ENCODE data around the gene CDIPT.
"Not testable (repeated sequence)": the region's sequence is repeated elsewhere in the genome, so short reads cannot be mapped to it uniquely, and the experiment has no call there.

CDIPT gene

GRCh38 chr16:29894352-29894751 is 31.3 kb upstream of the CDIPT start:
- no peak for DNase-seq

DNA sequence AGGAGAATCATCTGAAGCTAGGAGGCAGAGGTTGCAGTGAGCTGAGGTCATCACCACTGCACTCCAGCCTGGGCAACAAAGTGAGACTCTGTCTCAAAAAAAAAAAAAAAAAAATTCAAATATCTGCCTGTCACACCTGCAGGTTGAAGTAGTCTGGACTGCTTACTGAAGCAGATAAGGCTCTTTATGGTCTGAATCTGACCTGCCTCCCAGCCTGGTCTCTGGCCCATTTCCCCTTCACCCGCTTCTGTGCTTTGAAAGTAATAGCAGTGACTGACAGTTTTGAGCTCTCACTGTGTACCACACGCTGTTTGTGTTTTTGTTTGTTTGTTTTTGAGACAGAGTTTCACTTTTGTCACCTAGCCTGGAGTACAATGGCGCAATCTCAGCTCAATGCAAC is 30.5 kb upstream of the CDIPT start:
- DNase-seq, result no peak

DNA sequence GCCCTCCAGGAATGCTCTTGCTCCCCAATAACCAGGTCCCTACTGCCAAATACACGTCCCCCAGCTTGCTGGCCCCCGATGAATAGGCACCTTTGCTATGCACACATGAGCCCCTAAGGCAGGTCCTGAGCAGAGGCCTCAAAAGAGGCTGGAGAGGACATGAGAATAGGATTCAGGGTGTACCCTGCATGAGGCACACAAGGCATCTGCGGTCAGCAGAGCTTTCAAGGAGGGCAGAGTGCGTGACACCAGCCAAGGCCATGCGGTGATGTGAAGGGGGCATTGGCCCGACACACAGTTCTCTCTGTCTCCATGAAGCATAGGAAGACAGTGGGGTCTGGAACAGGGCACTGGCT is 29.4 kb upstream of the CDIPT start:
- no peak for DNase-seq

DNA sequence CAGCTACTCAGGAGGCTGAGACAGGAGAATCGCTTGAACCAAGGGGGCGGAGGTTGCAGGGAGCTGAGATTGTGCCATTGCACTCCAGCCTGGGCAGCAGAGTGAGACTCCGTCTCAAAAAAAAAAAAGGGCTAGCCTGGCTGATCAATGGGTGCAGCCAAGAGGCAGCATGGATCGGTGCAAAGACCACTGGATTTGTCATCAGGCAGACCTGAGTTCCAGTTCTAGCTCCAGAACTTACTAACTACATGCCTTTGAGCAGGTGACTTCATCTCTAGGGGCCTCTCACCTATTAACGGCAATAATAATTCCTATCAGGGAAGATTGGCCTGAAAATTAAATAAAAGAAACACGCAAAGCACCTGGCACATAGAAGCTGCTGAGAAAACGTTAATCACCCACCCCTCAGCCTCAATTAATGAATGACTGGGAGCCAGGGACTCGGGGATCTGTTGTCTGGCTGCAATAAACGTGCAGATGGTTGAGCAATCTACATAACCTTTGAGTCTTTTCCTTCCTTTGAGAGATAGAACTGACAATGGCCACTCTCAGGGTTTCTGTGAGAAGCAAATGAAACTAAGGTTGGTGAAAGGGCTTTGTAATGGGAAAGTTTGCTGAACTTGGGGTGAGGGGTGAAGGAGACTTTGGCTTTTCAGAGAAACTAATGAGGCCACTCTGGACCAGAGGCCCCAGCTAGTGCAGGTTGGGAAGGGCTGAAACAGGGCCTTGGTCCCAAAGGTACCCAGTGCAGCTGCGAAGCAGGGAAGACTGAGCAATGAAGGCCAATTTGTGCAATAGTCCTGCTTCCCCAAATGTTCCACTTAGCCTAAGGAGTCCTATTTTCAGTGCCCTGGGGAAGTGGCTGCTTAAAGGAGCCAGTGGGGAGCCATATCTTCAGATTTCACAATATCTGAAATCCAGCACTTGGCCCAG is 28.8 kb upstream of the CDIPT start:
- DNase-seq, result no peak

DNA sequence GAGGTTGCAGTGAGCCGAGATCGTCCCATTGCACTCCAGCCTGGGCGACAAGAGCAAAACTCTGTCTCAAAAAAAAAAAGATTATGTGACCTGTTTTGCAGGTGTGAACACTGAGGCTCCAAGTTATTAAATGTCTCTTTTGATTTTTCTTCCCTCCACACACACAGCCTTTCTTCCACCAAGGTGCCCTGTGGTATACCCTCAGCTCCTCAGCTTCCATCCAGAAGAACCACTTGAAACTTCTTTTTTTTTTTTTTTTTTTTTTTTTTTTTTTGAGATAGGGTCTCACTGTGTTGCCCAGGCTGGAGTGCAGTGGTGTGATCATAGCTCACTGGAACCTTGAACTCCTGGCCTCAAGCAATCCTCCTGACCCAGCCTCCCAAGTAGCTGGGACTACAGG is 26.3 kb upstream of the CDIPT start:
- DNase-seq, result not testable (repeated sequence)

DNA sequence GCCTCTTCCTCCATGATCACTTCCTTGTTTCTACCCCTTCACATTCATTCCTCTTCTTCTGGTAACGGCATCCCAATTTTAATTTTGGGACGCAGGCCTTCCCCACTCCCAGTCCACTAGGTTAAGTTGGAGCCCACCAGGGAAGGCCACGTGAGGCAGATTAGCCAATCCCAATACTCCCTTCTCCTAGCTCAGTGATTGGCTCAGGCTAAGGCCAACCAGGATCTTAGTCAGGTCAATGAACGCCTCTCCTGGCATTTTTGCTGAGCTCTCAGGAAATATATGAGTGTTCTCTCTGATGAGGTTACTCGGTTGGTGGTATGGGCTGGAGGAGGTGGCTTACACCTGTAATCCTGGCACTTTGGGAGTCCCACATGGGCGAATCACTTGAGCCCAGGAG is 21.0 kb upstream of the CDIPT start:
- no peak for DNase-seq

DNA sequence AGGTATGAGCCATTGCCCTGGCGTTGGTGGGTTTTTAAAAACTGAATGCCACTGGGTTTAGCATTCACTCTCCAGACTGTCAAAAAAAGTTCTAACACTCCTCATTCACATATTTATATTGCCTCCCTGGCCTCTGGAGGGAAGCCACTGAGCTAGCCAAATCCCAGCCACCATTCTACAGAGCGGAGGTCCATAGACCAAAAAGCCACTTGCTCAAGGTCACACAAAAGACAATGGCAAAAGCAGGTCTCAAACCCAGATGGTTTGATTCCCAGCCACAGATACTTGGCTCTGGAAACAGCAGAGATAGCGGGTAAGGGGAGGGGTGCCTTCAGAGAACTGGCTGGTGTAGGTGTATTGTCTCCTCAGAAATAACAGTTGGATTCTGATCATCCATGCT is 18.0 kb upstream of the CDIPT start:
- no peak for DNase-seq

- no peak for DNase-seq
Measured at GRCh38 chr16:29878172-29878571, 15.1 kb upstream of the CDIPT start.

DNA sequence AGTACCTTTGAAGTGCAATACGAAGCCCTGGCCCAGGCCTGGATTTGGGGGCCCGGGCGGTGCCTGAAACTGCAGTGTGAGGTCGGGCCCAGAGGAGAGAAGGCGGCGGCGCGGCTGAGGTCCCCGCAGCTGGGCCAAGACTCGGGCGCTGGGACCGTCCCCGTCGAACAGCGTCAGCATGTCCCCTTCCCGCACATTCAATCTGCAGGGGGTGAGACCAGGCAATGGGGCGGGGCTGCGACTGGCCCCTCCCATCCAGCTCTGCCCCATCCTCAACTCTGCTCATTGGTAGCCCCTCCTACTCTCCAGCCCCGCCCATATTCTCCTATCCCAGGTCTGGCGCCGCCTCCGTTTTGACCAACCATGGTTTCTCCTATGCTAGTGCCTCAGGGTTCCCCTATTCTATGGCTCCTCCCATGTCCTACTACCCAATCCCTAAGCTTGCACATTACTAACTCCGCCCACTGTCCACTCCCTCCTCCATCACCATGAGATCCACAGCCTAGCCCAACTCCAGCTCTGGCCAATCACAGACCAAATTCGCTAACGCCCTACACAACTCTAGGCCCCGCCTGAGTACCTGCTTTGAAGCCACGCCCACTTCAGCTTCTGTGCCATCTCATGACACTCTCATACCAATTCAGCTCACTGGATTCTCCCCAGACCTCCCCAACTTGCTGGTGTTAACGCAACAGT is 14.4 kb upstream of the CDIPT start:
- DNase-seq, result peak; percentile 57 to 71

DNA sequence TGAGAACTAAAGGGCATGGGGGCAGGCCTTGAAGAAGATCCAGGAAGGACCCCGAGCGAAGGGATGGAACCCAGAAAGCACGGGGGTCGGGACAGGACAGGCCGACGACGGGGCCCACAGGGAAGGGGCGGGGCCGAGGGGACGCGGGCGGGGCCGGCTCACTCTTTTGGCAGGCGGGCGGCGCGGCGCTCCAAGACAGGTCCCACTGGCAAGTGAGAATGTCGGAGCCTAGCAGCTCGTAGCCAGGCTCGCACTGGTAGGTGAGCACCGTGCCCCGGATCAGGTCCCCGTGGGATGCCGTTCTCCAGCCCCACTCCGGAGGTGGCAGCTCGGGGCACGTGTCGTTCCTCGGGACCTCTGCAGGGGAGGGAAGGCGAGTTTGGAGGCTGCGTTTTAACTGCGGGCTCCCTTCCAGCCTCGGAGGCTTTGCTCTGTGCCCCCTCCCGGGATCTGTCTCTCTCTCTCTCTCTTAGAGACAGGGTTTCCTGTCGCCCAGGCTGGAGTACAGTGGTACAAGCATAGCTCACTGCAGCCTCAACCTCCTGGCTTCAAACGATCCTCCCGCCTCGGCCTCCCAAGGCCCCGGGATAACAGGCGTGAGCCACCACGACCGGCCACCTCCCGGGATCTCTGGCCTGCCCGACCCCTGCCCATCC is 13.7 kb upstream of the CDIPT start:
- DNase-seq, result peak in 1 of 2 donors; percentile 33

DNA sequence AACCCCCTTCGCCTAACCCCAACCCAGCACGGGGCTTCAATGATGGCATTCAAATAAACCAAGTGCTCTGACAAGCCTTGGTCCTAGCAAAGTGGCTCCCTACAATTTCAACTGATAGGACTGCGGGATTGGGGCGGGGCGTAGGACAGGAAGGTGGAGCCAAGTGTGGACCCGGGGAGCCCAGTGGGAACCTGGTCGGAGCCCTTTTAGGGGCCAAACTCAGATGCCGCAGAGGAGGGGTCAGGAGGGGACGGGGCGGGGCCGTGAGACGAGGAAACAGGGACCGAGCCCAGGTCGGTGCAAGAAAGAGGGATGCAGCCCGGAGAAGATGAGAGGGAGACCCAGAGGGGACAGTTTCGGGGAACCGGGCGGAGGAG is 13.2 kb upstream of the CDIPT start:
- DNase-seq, result no peak

DNA sequence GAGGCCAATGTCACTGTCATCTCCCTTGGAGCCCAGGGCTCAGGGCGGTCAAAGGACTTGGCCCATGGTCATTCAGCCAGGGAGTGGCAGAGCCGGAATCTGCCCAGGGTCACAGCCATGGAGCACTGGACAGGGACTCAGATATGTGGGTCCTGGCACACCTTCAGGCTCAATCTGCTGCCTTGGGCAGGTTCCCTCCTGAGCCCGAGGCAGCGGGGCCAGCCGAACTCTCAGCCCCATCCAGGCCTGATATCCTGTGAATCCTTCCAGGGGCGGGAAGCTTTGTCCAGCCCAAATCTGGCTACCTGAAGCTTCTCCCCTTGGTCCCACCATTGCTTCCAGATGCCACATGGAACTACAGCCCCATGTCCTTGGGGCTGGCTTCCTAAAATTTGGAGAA is 12.2 kb upstream of the CDIPT start:
- DNase-seq, result no peak

- no peak for DNase-seq
Measured at GRCh38 chr16:29873319-29873718, 10.3 kb upstream of the CDIPT start.

GRCh38 chr16:29871822-29872546 is 9.0 kb upstream of the CDIPT start:
- DNase-seq, result no peak

GRCh38 chr16:29869067-29869466 is 6.0 kb upstream of the CDIPT start:
- DNase-seq, result not testable (repeated sequence)

GRCh38 chr16:29868396-29869009 is 5.5 kb upstream of the CDIPT start:
- DNase-seq, result no peak

DNA sequence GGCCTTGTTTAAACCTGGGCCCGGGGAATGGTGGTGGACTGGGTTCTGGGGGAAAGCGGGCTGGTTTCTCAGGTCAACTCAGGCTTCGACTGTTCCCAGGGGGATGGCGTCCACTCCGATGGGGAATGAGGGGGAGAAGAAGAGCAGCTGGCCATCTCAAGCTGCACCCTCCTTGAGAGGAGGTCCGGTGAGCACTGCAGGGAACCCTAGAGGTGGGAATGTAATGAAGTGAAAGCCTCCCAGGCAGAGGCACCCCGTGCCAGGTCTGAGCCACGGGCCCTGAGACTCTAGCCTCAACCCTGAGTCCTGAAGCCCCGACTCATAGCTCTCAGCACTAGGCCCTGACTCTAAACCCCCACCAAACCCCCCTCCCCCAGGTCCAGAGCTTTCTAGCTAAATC is 1.2 kb upstream of the CDIPT start:
- DNase-seq, result no peak

DNA sequence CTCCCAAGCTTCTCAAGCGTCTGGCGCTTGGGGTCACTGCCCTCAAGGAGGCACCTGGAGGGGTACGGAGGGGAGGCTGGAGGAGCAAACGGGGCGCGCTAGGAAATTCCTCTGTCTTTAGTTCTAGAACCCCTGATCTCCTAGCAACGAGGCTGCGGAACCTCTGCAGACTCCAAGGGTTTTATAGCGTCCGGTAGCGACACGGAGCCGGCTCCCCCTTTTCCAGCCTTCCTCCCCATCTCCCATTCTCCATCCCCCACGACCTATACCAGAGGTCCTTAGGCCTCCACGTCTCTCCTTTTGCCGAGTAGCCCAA is 601 bp upstream of the CDIPT start:
- DNase-seq, result no peak

DNA sequence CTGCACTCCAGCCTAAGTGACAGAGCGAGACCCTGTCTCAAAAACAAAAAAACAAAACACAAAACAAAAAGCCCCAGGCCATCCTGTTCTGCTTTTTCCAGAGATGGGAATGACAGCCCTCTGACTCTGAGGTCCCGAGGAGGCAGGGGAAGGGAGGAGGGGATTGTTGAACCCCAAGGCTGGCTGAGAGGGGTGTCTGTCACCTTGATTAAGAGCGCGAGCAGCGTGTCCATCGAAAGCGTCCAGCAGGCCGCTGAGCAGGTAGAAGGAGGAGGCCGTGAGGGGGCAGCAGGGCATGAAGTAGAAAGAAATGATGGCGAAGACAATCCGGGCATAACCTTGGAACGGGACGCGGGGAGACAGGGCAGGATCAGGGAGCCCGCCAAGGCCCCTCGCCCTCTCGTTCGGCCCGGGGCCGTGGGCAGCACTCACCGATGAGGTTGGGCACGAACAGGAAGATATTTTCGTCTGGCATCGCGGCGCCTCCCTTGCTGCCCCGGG is 593 bp downstream of the CDIPT start:
- DNase-seq, result no peak

GRCh38 chr16:29860218-29860617 is 2.8 kb downstream of the CDIPT start:
- DNase-seq, result no peak

DNA sequence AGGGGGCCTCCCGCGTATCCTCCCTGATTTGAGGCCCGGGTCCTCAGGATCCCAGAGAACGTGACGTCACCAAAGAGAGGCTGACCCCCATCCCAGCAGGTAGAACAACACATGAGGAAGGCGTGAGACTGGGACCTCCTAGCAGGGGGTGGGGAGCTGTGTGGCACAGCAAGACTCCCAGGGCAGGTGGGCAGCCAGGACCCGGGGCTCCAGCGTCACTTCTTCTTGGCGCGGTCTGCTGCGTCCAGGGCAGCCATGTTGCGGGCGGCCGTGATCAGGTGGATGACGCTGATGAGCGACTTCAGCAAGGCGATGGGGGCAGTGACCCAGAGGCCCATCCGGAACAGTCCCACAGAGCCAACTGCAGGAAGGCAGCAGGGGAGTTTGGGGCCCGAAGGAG is 4.1 kb downstream of the CDIPT start:
- DNase-seq, result no peak

GRCh38 chr16:29858149-29858849 is 4.7 kb downstream of the CDIPT start:
- DNase-seq, result no peak

Data from CD4-positive, alpha-beta T cell treated with Interleukin-1 beta for 1 hour (primary cell).